Nephron (organoid): ENCODE measurements around the gene ARHGAP40.
A peak's percentile ranks its signal among the peaks of the same experiment; 100 is the strongest.

Source experiments
- H3K27ac Mint-ChIP-seq, 3 experiments: 2 replicates each; pipeline ENCODE4 v1.8.0; 2020; ENCODE audit warnings: mixed read lengths in 3 of 3, mild to moderate bottlenecking in 2 of 3, moderate library complexity in 1 of 3
- H3K27me3 Mint-ChIP-seq: 2 replicates; pipeline ENCODE4 v1.8.0; 2021; ENCODE audit warnings: low read depth, mild to moderate bottlenecking, moderate library complexity, mixed read lengths
- H3K36me3 Mint-ChIP-seq: 2 replicates; pipeline ENCODE4 v1.8.0; 2020; ENCODE audit warnings: low read depth, mixed read lengths
- H3K4me1 Mint-ChIP-seq: 2 replicates; pipeline ENCODE4 v1.8.0; 2020; ENCODE audit warnings: mixed read lengths
- H3K4me3 Mint-ChIP-seq, 3 experiments: 2 replicates each; pipeline ENCODE4 v1.8.0; 2020; ENCODE audit warnings: mild to moderate bottlenecking in 3 of 3, mixed read lengths in 3 of 3, moderate library complexity in 2 of 3
- H3K9me3 Mint-ChIP-seq: 2 replicates; pipeline ENCODE4 v1.8.0; 2020; ENCODE audit warnings: mixed read lengths
- CTCF ChIP-seq, 3 experiments: fragments of 200-600 bp; sonication (generic); IDR thresholded peaks; one replicate each; pipeline ENCODE4 v1.5.0; 2021; ENCODE audit warnings: antibody characterized with exemption in 3 of 3; ENCODE audit not compliant: unreplicated experiment in 3 of 3

ARHGAP40 gene

DNA sequence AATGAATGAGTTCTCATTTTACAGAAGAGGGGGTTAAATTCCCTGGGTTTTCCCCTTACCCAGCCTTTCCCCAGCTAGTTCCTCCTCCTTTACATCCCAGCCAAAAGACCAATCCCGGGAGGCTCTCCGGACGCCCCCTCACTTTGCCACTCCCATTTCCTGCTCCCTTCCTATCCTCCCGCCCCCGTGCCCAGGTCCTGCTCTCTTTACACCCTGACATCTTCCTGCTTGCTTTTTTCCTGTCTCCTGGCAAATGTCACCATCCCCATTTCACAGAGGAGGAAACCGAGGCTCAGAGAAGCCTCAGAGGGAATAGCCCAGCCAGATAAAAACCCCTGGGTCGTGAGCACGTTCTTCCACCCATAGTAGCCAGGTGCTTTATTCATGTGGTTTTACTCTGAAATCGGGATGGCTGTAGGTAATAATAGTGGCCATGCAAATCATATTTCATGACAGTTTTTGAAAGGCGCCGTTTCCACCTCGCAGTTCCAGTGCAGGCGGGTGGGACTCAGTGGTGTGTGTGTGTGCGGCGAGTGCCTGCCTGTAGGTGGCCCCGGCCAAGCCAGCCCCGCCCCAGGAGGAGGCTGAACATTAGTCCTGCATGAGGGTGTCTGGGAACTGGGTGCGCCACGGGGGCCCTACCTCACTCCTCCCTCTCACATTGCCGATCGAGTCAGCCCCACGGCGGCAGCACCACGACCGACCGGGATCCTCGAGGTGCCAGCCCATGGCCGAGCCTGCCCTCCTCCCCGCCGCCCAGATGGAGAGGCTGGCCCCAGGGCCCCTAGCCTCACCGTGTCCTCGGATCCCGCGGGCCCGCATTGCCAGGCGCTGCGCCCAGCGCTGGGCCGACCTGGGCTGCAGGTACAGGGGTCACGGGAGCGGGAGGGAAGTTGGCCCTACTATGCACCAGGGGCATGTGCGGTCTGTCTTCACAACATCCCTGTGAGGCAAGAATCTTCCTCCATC, at the start of gene ARHGAP40:
TSS of gene ARHGAP40 (plus strand) at position 594 of the 969 bp plus-strand sequence.
- Mint-ChIP-seq H3K36me3 (no peaks in the 10 kb centered on the region), H3K27me3 (peaks cover 81% of the 10 kb centered on the region), H3K4me3 (peak within 1 kb of the TSS in 2 of 3 experiments; percentile 24 to 27), H3K4me1 (peaks cover 12% of the 10 kb centered on the region), H3K9me3 (no peaks in the 10 kb centered on the region), H3K27ac (no peak within 1 kb of the TSS)
- TF ChIP-seq CTCF (IDR thresholded peaks at IDR 0.05; ENCODE audit: unreplicated experiment in 3 of 3), result peak in 1 of 3 experiments; percentile 12

DNA sequence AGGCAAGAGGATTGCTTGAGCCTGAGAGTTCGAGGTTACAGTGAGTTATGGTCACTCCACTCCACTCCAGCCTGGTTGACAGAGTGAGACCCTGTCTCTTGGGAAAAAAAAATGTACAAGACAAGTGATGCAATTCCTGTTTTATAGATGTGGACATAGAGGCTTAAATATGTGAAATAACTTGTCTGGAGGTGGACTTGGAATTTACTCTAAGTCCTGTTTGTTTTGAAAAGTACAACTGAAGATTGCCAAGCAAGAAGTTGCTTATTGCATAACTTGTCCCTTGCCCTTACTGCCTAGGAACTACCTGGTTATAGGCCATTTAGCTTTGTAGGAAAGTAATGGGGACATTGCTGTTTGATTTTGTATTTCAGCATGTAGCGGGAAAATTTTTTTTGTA, 46.6 kb upstream of the ARHGAP40 start:
- no peaks in the 10 kb centered on the region for H3K27me3 Mint-ChIP-seq
- H3K27ac Mint-ChIP-seq, result no peak overlapping the region
- H3K36me3 Mint-ChIP-seq, result peaks cover 48% of the 10 kb centered on the region
- H3K4me1 Mint-ChIP-seq, result no peaks in the 10 kb centered on the region
- no peak for TF ChIP-seq CTCF (IDR thresholded peaks at IDR 0.05; ENCODE audit: unreplicated experiment in 3 of 3)
- H3K9me3 Mint-ChIP-seq, result no peaks in the 10 kb centered on the region
- H3K4me3 Mint-ChIP-seq, result no peak overlapping the region

GRCh38 chr20:38555395-38555794, 46.2 kb upstream of the ARHGAP40 start:
- no peaks in the 10 kb centered on the region for H3K9me3 Mint-ChIP-seq

GRCh38 chr20:38557174-38557573, 44.4 kb upstream of the ARHGAP40 start:
- no peaks in the 10 kb centered on the region for H3K4me1 Mint-ChIP-seq
- H3K9me3 Mint-ChIP-seq, result no peaks in the 10 kb centered on the region
- H3K4me3 Mint-ChIP-seq, result no peak overlapping the region
- TF ChIP-seq CTCF (IDR thresholded peaks at IDR 0.05; ENCODE audit: unreplicated experiment in 3 of 3), result no peak
- peaks cover 59% of the 10 kb centered on the region for H3K36me3 Mint-ChIP-seq
- no peaks in the 10 kb centered on the region for H3K27me3 Mint-ChIP-seq
- no peak overlapping the region for H3K27ac Mint-ChIP-seq

More at GRCh38 chr20:38555395-38555794, 46.2 kb upstream of the ARHGAP40 start:
- Mint-ChIP-seq H3K27ac (no peak overlapping the region), H3K4me1 (no peaks in the 10 kb centered on the region), H3K4me3 (no peak overlapping the region), H3K27me3 (no peaks in the 10 kb centered on the region), H3K36me3 (peaks cover 52% of the 10 kb centered on the region)
- no peak for TF ChIP-seq CTCF (IDR thresholded peaks at IDR 0.05; ENCODE audit: unreplicated experiment in 3 of 3)

- Mint-ChIP-seq H3K36me3 (peaks cover 64% of the 10 kb centered on the region), H3K27me3 (no peaks in the 10 kb centered on the region), H3K27ac (no peak overlapping the region), H3K9me3 (no peaks in the 10 kb centered on the region), H3K4me1 (no peaks in the 10 kb centered on the region), H3K4me3 (no peak overlapping the region)
- TF ChIP-seq CTCF (IDR thresholded peaks at IDR 0.05; ENCODE audit: unreplicated experiment in 3 of 3), result no peak
Measured at GRCh38 chr20:38558596-38559360, 42.8 kb upstream of the ARHGAP40 start.
